ENCODE measurements around the gene OSBPL8. TPM values are rescaled to one million over a fixed set of nuclear protein-coding genes. Genes with fewer than 3 reads are reported as not detected.

Gene OSBPL8
- total and polyA plus RNA-seq, 2 donors (not counting 1 experiment from before 2014, with no cell fraction given), result 89.6 to 240 TPM

DNA sequence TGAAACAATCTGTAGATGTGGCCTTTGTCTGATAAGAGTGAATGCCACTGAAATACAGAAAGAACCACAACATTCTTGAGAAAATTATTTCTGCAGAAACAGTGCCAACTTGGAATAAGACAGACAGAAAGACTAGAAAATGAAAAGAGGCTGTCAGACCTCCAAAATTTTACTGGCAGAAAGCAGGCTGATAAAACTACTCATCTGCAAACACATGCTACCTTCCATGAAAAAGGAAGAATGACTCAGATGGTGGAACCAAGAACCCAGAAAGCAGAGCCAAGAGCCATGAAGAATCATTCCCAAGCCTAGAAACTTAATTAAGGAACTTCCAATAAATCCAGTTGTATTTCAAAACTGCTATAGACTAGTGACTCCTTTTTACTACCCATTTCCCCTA, 31.9 kb upstream of the OSBPL8 start:
- Histone ChIP-seq H2AFZ (ENCODE audit: low read length) (no peak overlapping the region), H3K9ac (ENCODE audit: insufficient read depth, low read length) (no peak overlapping the region), H3K4me1 (ENCODE audit: control insufficient read depth, extremely low read depth, insufficient read depth, low read length) (peaks cover 6% of the 10 kb centered on the region), H3K27ac (ENCODE audit: insufficient read depth, low read length) (no peak overlapping the region), H3K36me3 (ENCODE audit: control insufficient read depth, insufficient read depth, low read length) (no peaks in the 10 kb centered on the region), H3K9me3 (ENCODE audit: control insufficient read depth, insufficient read depth, low read depth, low read length) (no peaks in the 10 kb centered on the region), H3K79me2 (ENCODE audit: control insufficient read depth, insufficient read depth, low read length) (no peaks in the 10 kb centered on the region), H3K4me2 (ENCODE audit: extremely low read depth, insufficient read depth, low read length) (no peak overlapping the region), H3K27me3 (ENCODE audit: control insufficient read depth, insufficient read depth, low read length) (no peaks in the 10 kb centered on the region), H3K4me3 (replicated peaks in 1 of 4; ENCODE audit: control extremely low read depth in 1 of 4, insufficient read depth in 1 of 4, low read depth in 3 of 4, low read length in 4 of 4) (no peak overlapping the region), H4K20me1 (ENCODE audit: control insufficient read depth, extremely low read depth, insufficient read depth, low read length) (no peaks in the 10 kb centered on the region)
- peak in 1 of 2 donors; percentile 88 for DNase-seq (ENCODE audit: low read depth in 2 of 2)
- TF ChIP-seq, protein P1, sequence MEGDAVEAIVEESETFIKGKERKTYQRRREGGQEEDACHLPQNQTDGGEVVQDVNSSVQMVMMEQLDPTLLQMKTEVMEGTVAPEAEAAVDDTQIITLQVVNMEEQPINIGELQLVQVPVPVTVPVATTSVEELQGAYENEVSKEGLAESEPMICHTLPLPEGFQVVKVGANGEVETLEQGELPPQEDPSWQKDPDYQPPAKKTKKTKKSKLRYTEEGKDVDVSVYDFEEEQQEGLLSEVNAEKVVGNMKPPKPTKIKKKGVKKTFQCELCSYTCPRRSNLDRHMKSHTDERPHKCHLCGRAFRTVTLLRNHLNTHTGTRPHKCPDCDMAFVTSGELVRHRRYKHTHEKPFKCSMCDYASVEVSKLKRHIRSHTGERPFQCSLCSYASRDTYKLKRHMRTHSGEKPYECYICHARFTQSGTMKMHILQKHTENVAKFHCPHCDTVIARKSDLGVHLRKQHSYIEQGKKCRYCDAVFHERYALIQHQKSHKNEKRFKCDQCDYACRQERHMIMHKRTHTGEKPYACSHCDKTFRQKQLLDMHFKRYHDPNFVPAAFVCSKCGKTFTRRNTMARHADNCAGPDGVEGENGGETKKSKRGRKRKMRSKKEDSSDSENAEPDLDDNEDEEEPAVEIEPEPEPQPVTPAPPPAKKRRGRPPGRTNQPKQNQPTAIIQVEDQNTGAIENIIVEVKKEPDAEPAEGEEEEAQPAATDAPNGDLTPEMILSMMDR (conservative IDR thresholded peaks at IDR 0.05 in 1 of 2, IDR thresholded peaks at IDR 0.05 in 1 of 2; ENCODE audit: low read depth in 1 of 2, low read length in 2 of 2), result no peak
- no peak for TF ChIP-seq EZH2 (IDR thresholded peaks at IDR 0.05; ENCODE audit: low read length, missing control alignments)

DNA sequence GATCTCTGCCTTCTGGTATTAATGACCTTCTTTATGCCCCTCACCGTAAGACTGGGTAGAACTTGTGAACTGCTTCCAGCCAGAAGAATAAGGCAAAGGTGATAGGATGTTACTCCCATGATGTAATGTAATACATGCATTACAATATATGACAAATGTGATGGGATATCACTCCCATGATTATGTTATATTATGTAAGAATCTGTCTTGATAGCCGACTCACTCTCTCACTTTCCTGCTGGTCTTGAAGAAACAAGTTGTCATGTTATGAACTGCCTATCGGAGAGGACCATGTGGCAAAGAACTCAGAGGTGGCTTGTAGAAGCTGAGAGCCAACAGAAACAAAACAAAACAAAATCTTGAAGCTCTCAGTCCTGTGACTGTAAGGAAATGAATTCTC, 30.6 kb upstream of the OSBPL8 start:
- TF ChIP-seq, protein P1 (conservative IDR thresholded peaks at IDR 0.05 in 1 of 2, IDR thresholded peaks at IDR 0.05 in 1 of 2; ENCODE audit: low read depth in 1 of 2, low read length in 2 of 2), result no peak
- no peak for TF ChIP-seq EZH2 (IDR thresholded peaks at IDR 0.05; ENCODE audit: low read length, missing control alignments)
- H4K20me1 ChIP-seq (ENCODE audit: control insufficient read depth, extremely low read depth, insufficient read depth, low read length), result no peaks in the 10 kb centered on the region
- peaks cover 6% of the 10 kb centered on the region for H3K4me1 ChIP-seq (ENCODE audit: control insufficient read depth, extremely low read depth, insufficient read depth, low read length)
- no peak overlapping the region for H3K4me3 ChIP-seq (replicated peaks in 1 of 4; ENCODE audit: control extremely low read depth in 1 of 4, insufficient read depth in 1 of 4, low read depth in 3 of 4, low read length in 4 of 4)
- H3K9ac ChIP-seq (ENCODE audit: insufficient read depth, low read length), result no peak overlapping the region
- no peaks in the 10 kb centered on the region for H3K27me3 ChIP-seq (ENCODE audit: control insufficient read depth, insufficient read depth, low read length)
- no peaks in the 10 kb centered on the region for H3K79me2 ChIP-seq (ENCODE audit: control insufficient read depth, insufficient read depth, low read length)
- no peak overlapping the region for H2AFZ ChIP-seq (ENCODE audit: low read length)
- no peaks in the 10 kb centered on the region for H3K9me3 ChIP-seq (ENCODE audit: control insufficient read depth, insufficient read depth, low read depth, low read length)
- peak in 1 of 2 donors; percentile 3 for DNase-seq (ENCODE audit: low read depth in 2 of 2)
- H3K4me2 ChIP-seq (ENCODE audit: extremely low read depth, insufficient read depth, low read length), result no peak overlapping the region
- no peak overlapping the region for H3K27ac ChIP-seq (ENCODE audit: insufficient read depth, low read length)
- H3K36me3 ChIP-seq (ENCODE audit: control insufficient read depth, insufficient read depth, low read length), result no peaks in the 10 kb centered on the region

DNA sequence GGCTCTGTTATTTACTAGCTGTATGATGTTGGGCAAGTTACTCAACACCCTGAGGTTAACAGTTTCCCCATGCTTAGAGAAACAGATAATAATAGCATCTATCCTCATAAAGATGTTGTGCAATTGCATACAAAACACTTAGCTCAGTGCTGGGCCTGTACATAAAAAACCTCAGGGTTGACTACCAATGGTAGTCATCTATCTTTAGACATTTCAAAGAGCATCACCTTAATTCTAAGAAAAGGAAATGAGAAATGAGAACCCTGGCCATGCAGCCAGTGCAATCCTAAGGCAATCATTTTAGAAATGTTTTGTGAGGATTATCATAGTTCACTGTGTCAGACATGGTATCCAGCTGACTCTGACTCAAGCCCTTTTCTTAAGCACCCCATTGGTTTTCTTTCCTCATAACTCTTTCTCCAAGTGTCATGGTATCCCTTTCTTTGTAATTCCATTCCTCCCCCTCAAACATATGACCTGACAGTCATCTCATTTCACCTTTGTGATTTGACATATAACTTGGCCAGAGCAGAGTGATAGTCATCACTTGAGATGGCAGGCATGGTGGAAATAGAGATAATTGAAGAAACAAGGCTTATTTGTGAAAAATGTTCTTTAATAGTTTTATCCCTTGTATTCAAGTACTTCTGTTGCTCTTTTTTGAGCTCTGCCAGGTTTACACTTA, 29.5 kb upstream of the OSBPL8 start:
- TF ChIP-seq EZH2 (IDR thresholded peaks at IDR 0.05; ENCODE audit: low read length, missing control alignments), result no peak
- TF ChIP-seq, protein P1 (conservative IDR thresholded peaks at IDR 0.05 in 1 of 2, IDR thresholded peaks at IDR 0.05 in 1 of 2; ENCODE audit: low read depth in 1 of 2, low read length in 2 of 2), result no peak
- DNase-seq (ENCODE audit: low read depth in 2 of 2), result peak; percentile 80 to 92
- H3K9me3 ChIP-seq (ENCODE audit: control insufficient read depth, insufficient read depth, low read depth, low read length), result no peaks in the 10 kb centered on the region
- H4K20me1 ChIP-seq (ENCODE audit: control insufficient read depth, extremely low read depth, insufficient read depth, low read length), result no peaks in the 10 kb centered on the region
- no peak overlapping the region for H3K9ac ChIP-seq (ENCODE audit: insufficient read depth, low read length)
- H2AFZ ChIP-seq (ENCODE audit: low read length), result no peak overlapping the region
- no peaks in the 10 kb centered on the region for H3K79me2 ChIP-seq (ENCODE audit: control insufficient read depth, insufficient read depth, low read length)
- H3K4me1 ChIP-seq (ENCODE audit: control insufficient read depth, extremely low read depth, insufficient read depth, low read length), result peaks cover 6% of the 10 kb centered on the region
- no peaks in the 10 kb centered on the region for H3K27me3 ChIP-seq (ENCODE audit: control insufficient read depth, insufficient read depth, low read length)
- peak overlapping the region; percentile 33 for H3K27ac ChIP-seq (ENCODE audit: insufficient read depth, low read length)
- H3K4me2 ChIP-seq (ENCODE audit: extremely low read depth, insufficient read depth, low read length), result no peak overlapping the region
- H3K36me3 ChIP-seq (ENCODE audit: control insufficient read depth, insufficient read depth, low read length), result no peaks in the 10 kb centered on the region
- H3K4me3 ChIP-seq (replicated peaks in 1 of 4; ENCODE audit: control extremely low read depth in 1 of 4, insufficient read depth in 1 of 4, low read depth in 3 of 4, low read length in 4 of 4), result no peak overlapping the region
